Prostate gland (tissue), 2 donors: Measurements from ENCODE around the gene ACOXL.

ENCODE experiments used
- CTCF ChIP-seq, 4 experiments: fragments of 200-600 bp in 2 of 4; fragments of 450-650 bp in 2 of 4; sonication (generic) in 2 of 4; IDR thresholded peaks; 1 replicate in 3 of 4; 2 replicates in 1 of 4; pipeline ENCODE4 v1.5.1; 2016 to 2019; ENCODE audit warnings: antibody characterized with exemption in 4 of 4, mild to moderate bottlenecking in 2 of 4, moderate library complexity in 2 of 4
- POLR2A ChIP-seq: fragments of 450-650 bp; IDR thresholded peaks from one replicate; pipeline ENCODE4 v1.6.1; 2016; ENCODE audit warnings: antibody characterized with exemption, mild to moderate bottlenecking

GRCh38 chr2:111106706-111107105, 374.3 kb downstream of the ACOXL start:
- no peak for TF ChIP-seq CTCF (IDR thresholded peaks at IDR 0.05)
- no peak for TF ChIP-seq POLR2A
